ENCODE results near the gene NOSTRIN. TPM values are rescaled to one million over a fixed set of nuclear protein-coding genes. Genes with fewer than 3 reads are reported as not detected.
"Not testable (repeated sequence)": the region's sequence is repeated elsewhere in the genome, so short reads cannot be mapped to it uniquely, and the experiment has no call there.

Gene NOSTRIN
- total RNA-seq, 2 donors from 2014 or later, result 5.3 to 18.3 TPM

DNA sequence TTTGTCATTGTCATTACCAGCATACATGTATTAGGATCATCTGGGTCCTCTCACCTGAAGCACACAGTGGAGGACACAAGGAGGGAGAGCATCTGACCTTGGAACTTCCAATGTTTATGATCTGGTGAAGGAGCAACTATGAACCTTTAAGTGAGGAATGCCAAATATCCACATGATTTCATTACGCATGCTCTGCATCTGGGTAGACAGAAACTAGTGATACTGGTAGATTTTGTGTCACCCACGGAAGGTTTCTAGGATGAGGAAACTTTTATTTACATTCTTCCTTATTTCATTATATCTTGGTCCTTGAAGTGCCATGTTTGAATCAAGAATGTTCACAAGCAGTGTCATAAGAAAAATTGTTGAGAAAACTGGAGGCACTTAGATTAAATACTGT is 55.7 kb downstream of the NOSTRIN start:
- ATAC-seq (ENCODE audit: insufficient number of reproducible peaks, low FRiP score, low read depth) (no peak), DNase-seq (ENCODE audit: low spot score) (no peak)
- TF ChIP-seq, protein P1, sequence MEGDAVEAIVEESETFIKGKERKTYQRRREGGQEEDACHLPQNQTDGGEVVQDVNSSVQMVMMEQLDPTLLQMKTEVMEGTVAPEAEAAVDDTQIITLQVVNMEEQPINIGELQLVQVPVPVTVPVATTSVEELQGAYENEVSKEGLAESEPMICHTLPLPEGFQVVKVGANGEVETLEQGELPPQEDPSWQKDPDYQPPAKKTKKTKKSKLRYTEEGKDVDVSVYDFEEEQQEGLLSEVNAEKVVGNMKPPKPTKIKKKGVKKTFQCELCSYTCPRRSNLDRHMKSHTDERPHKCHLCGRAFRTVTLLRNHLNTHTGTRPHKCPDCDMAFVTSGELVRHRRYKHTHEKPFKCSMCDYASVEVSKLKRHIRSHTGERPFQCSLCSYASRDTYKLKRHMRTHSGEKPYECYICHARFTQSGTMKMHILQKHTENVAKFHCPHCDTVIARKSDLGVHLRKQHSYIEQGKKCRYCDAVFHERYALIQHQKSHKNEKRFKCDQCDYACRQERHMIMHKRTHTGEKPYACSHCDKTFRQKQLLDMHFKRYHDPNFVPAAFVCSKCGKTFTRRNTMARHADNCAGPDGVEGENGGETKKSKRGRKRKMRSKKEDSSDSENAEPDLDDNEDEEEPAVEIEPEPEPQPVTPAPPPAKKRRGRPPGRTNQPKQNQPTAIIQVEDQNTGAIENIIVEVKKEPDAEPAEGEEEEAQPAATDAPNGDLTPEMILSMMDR (IDR thresholded peaks at IDR 0.05), result no peak
- H3K9me3 ChIP-seq, result no peaks in the 10 kb centered on the region
- H3K4me3 ChIP-seq, result no peak overlapping the region
- no peaks in the 10 kb centered on the region for H3K27me3 ChIP-seq (replicated peaks; ENCODE audit: insufficient read depth)
- no peak overlapping the region for H3K27ac ChIP-seq
- H3K36me3 ChIP-seq, result no peaks in the 10 kb centered on the region
- no peaks in the 10 kb centered on the region for H3K4me1 ChIP-seq (ENCODE audit: control insufficient read depth in 1 of 2, low read depth in 2 of 2)

DNA sequence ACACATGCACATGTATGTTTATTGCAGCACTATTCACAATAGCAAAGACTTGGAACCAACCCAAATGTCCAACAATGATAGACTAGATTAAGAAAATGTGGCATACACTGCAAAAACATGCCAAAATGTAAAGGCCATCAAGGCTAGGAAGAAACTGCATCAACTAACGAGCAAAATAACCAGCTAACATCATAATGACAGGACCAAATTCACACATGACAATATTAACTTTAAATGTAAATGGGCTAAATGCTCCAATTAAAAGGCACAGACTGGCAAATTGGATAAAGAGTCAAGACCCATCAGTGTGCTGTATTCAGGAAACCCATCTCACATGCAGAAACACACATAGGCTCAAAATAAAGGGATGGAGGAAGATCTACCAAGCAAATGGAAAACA is 64.7 kb downstream of the NOSTRIN start:
- not testable (repeated sequence) for H3K4me3 ChIP-seq; H3K27me3 ChIP-seq (replicated peaks; ENCODE audit: insufficient read depth); DNase-seq (ENCODE audit: low spot score); ATAC-seq (ENCODE audit: insufficient number of reproducible peaks, low FRiP score, low read depth); H3K4me1 ChIP-seq (ENCODE audit: control insufficient read depth in 1 of 2, low read depth in 2 of 2); H3K36me3 ChIP-seq; H3K27ac ChIP-seq; H3K9me3 ChIP-seq

DNA sequence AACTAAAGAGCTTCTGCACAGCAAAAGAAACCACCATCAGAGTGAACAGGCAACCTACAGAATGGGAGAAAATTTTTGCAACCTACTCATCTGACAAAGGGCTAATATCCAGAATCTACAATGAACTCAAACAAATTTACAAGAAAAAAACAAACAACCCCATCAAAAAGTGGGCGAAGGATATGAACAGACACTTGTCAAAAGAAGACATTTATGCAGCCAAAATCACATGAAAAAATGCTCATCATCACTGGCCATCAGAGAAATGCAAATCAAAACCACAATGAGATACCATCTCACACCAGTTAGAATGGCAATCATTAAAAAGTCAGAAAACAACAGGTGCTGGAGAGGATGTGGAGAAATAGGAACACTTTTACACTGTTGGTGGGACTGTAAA is 67.9 kb downstream of the NOSTRIN start:
- H3K4me3 ChIP-seq; ATAC-seq (ENCODE audit: insufficient number of reproducible peaks, low FRiP score, low read depth); H3K4me1 ChIP-seq (ENCODE audit: control insufficient read depth in 1 of 2, low read depth in 2 of 2); H3K9me3 ChIP-seq; H3K27me3 ChIP-seq (replicated peaks; ENCODE audit: insufficient read depth); H3K27ac ChIP-seq; DNase-seq (ENCODE audit: low spot score); H3K36me3 ChIP-seq: not testable (repeated sequence)

DNA sequence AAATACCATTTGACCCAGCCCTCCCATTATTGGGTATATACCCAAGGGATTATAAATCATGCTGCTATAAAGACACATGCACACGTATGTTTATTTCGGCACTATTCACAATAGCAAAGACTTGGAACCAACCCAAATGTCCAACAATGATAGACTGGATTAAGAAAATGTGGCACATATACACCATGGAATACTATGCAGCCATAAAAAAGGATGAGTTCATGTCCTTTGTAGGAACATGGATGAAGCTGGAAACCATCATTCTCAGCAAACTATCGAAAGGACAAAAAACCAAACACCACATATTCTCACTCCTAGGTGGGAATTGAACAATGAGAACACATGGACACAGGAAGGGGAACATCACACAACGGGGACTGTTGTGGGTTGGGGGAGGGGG is 68.4 kb downstream of the NOSTRIN start:
- not testable (repeated sequence) for H3K27ac ChIP-seq; H3K4me1 ChIP-seq (ENCODE audit: control insufficient read depth in 1 of 2, low read depth in 2 of 2); DNase-seq (ENCODE audit: low spot score); H3K4me3 ChIP-seq; ATAC-seq (ENCODE audit: insufficient number of reproducible peaks, low FRiP score, low read depth); H3K27me3 ChIP-seq (replicated peaks; ENCODE audit: insufficient read depth); H3K9me3 ChIP-seq; H3K36me3 ChIP-seq

DNA sequence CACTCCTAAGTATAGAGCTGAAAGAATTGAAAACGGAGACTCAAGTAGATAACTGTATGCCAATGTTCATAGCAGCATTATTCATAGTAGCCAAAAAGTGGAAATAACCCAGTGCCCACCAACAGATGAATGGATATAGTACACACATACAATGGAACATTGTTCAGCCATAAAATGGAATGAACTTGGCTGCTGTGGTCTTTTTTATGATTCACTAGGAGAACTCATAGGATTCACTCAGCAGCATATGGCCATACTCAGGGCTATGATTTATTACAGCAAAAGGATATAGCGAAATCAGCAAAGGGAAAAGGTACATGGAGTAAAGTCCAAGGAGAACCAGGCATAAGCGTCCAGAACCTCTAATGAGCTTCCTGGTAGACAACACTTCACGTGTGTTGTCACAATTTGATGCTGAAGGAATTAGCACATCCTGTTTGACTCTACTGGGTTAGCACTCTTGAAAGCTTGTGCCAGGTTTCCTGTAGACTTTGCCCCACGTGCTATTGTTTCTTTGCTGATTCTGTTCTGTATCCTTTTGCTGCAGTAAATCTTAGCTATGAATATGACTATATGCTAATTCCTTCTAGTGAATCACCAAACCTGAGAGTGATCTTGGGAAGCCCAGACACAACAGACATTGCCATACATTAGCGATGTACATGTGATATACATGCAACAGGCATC is 72.1 kb downstream of the NOSTRIN start:
- ATAC-seq (ENCODE audit: insufficient number of reproducible peaks, low FRiP score, low read depth) (no peak), DNase-seq (ENCODE audit: low spot score) (no peak)
- Histone ChIP-seq H3K9me3 (no peaks in the 10 kb centered on the region), H3K36me3 (no peaks in the 10 kb centered on the region), H3K4me1 (ENCODE audit: control insufficient read depth in 1 of 2, low read depth in 2 of 2) (no peaks in the 10 kb centered on the region), H3K27me3 (replicated peaks; ENCODE audit: insufficient read depth) (no peaks in the 10 kb centered on the region), H3K4me3 (no peak overlapping the region), H3K27ac (no peak overlapping the region)
- TF ChIP-seq, protein P1 (IDR thresholded peaks at IDR 0.05), result no peak

DNA sequence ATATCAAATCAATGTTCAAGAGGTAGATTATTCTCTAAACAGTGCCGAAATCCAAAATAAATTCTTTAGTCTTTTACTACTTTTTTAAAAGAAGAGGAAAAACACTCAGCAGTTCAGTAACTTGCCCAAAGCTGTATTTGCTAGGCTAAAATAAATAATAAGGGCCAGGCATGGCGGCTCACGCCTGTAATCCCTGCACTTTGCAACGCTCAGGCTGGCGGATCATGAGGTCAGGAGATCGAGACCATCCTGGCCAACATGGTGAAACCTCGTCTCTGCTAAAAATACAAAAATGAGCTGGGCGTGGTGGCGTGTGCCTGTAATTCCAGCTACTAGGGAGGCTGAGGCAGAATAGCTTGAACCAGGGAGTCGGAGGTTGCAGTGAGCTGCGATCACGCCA is 79.7 kb downstream of the NOSTRIN start:
- ATAC-seq (ENCODE audit: insufficient number of reproducible peaks, low FRiP score, low read depth); H3K4me1 ChIP-seq (ENCODE audit: control insufficient read depth in 1 of 2, low read depth in 2 of 2); H3K36me3 ChIP-seq; H3K4me3 ChIP-seq; DNase-seq (ENCODE audit: low spot score); H3K27me3 ChIP-seq (replicated peaks; ENCODE audit: insufficient read depth); H3K27ac ChIP-seq; H3K9me3 ChIP-seq: not testable (repeated sequence)

DNA sequence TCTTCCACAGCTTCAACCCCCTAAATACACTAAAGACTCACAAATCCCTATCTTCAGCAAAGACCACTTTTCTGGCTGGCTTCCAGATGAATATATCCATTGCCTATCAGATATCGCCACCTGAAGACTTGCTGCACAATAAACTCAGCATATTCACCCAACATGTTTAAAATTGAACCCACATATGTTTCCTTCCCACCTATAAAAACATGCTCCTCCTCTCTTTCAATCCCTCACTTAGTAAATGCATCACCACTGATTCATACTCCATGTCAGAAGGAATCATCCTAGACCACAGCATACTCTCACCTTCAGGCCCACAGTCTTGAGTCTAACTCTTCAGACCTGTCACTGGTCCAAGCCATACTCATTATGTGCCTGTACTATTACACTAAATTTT is 82.5 kb downstream of the NOSTRIN start:
- H3K27me3 ChIP-seq (replicated peaks; ENCODE audit: insufficient read depth), result no peaks in the 10 kb centered on the region
- ATAC-seq (ENCODE audit: insufficient number of reproducible peaks, low FRiP score, low read depth), result no peak
- no peaks in the 10 kb centered on the region for H3K4me1 ChIP-seq (ENCODE audit: control insufficient read depth in 1 of 2, low read depth in 2 of 2)
- TF ChIP-seq, protein P1 (IDR thresholded peaks at IDR 0.05), result no peak
- no peak overlapping the region for H3K4me3 ChIP-seq
- H3K27ac ChIP-seq, result no peak overlapping the region
- DNase-seq (ENCODE audit: low spot score), result no peak
- H3K9me3 ChIP-seq, result no peaks in the 10 kb centered on the region
- no peaks in the 10 kb centered on the region for H3K36me3 ChIP-seq

Data from thoracic aorta (tissue), 2 donors.